ENCODE data around the gene LGALS3. TPM values are rescaled to one million over a fixed set of nuclear protein-coding genes. Genes with fewer than 3 reads are reported as not detected.
A peak's percentile ranks its signal among the peaks of the same experiment; 100 is the strongest.

LGALS3 gene
- total RNA-seq, 6 experiments from 2014 or later = 3.1 to 21.6 (median 12.3) TPM

GRCh38 chr14:55127460-55127951 lies 1.5 kb upstream of the LGALS3 start:
- intact Hi-C loops (cut with DNase I) = no loop called here
- H3K9me3 ChIP-seq = no peaks in the 10 kb centered on the region
- H3K4me1 ChIP-seq = peaks cover 0 to 12% (median 0%) of the 10 kb centered on the region in 4 donors
- H3K36me3 ChIP-seq = no peaks in the 10 kb centered on the region
- ATAC-seq (no peak), DNase-seq (no peak)
- no peak overlapping the region for H3K27ac ChIP-seq
- H3K4me3 ChIP-seq = no peak overlapping the region
- no peak for TF ChIP-seq POLR2A (IDR thresholded peaks at IDR 0.05)
- no peaks in the 10 kb centered on the region for H3K27me3 ChIP-seq
- WGBS (ENCODE audit: insufficient coverage, low coverage, low lambda C conversion rate, missing lambda C conversion rate) = 76% methylated on average over 2 of the region's 2 CpGs

GRCh38 chr14:55128386-55129085 lies 516 bp upstream of the LGALS3 start:
- 54% methylated on average over 5 of the region's 20 CpGs for WGBS (ENCODE audit: insufficient coverage, low coverage, low lambda C conversion rate, missing lambda C conversion rate)
- H3K27me3 ChIP-seq = no peaks in the 10 kb centered on the region
- H3K27ac ChIP-seq = peak overlapping the region; percentile 39 to 82 (median 68)
- no peaks in the 10 kb centered on the region for H3K36me3 ChIP-seq
- H3K4me3 ChIP-seq = peak overlapping the region; percentile 45 to 53 (median 49)
- ATAC-seq = no peak
- no peak for TF ChIP-seq CTCF (IDR thresholded peaks at IDR 0.05)
- no peak for TF ChIP-seq POLR2A (IDR thresholded peaks at IDR 0.05)
- intact Hi-C loops (cut with DNase I) = no loop called here
- H3K9me3 ChIP-seq = no peaks in the 10 kb centered on the region
- peaks cover 0 to 12% (median 0%) of the 10 kb centered on the region in 4 donors for H3K4me1 ChIP-seq
- DNase-seq = no peak

- Histone ChIP-seq H3K9me3 (no peaks in the 10 kb centered on the region), H3K36me3 (no peaks in the 10 kb centered on the region), H3K27me3 (no peaks in the 10 kb centered on the region), H3K27ac (peak overlapping the region; percentile 39 to 82 (median 68)), H3K4me3 (peak overlapping the region; percentile 45 to 53 (median 49)), H3K4me1 (peaks cover 0 to 12% (median 0%) of the 10 kb centered on the region in 4 donors)
- WGBS (ENCODE audit: insufficient coverage, low coverage, low lambda C conversion rate, missing lambda C conversion rate) = 0% methylated on average over 12 of the region's 53 CpGs
- no peak for TF ChIP-seq CTCF (IDR thresholded peaks at IDR 0.05)
- no peak for TF ChIP-seq POLR2A (IDR thresholded peaks at IDR 0.05)
- DNase-seq (peak; percentile 50 to 71 (median 66)), ATAC-seq (peak; percentile 57 to 71 (median 62))
- intact Hi-C loops (cut with DNase I) = no loop called here
Measured at GRCh38 chr14:55129428-55130195, 560 bp downstream of the LGALS3 start.

GRCh38 chr14:55130196-55130550 lies 1.1 kb downstream of the LGALS3 start:
- WGBS (ENCODE audit: insufficient coverage, low coverage, low lambda C conversion rate, missing lambda C conversion rate) = 15% methylated on average over 6 of the region's 10 CpGs
- ATAC-seq (peak in 2 of 4 donors; percentile 4 to 41), DNase-seq (no peak)
- TF ChIP-seq CTCF (IDR thresholded peaks at IDR 0.05) = no peak
- no peak for TF ChIP-seq POLR2A (IDR thresholded peaks at IDR 0.05)
- H3K36me3 ChIP-seq = no peaks in the 10 kb centered on the region
- H3K4me1 ChIP-seq = peaks cover 0 to 12% (median 0%) of the 10 kb centered on the region in 4 donors
- no peaks in the 10 kb centered on the region for H3K27me3 ChIP-seq
- intact Hi-C loops (cut with DNase I) = no loop called here
- no peaks in the 10 kb centered on the region for H3K9me3 ChIP-seq
- H3K4me3 ChIP-seq = peak overlapping the region; percentile 45 to 53 (median 49)
- H3K27ac ChIP-seq = peak overlapping the region; percentile 39 to 82 (median 68)
